Measurements from ENCODE around the gene WFIKKN1. TPM values are rescaled to one million over a fixed set of nuclear protein-coding genes. Genes with fewer than 3 reads are reported as not detected.

The WFIKKN1 gene
- total RNA-seq, 3 donors from 2014 or later = 1.1 to 2.2 (median 1.6) TPM

DNA sequence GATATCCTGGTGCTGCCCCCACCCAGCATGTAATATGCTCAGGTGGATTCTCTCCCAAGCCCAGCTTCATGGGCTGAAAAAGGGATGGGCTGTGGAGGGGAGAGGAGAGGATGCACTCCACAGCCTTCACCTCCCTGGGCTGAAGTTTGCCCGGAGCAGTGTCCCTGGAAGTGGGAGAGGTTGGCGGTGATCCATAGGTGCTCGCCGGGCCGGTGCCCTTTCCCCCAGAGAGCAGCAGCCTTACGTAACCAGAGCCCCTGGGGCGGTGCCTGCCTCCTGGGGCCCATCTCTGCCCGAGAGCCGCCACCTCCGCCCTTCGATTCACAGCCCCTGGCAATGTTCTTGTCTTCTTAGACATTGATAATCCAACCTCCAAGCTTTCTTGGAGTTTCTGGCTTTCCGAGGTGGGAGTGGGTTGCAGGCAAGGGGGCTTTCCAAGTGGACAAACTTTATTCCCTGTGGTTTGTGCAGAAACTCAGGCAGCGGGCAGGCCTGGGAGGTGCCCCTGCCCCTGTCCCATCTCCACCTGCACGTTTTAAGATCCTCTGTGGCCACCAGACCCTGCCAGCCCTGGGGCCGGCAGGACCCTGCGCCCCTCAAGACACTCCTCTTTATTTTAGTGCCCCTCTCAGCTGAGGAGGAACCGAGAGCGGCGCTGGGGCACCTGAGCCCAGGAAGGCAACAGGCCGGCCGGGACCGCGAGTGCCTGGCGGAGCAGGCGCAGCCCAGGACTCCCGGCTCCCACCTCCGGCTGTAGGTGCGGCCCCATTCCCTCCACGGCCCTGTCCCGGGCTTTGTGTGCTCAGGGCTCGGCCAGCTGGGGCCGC is 15.3 kb downstream of the WFIKKN1 start:
- intact Hi-C loops (cut with DNase I, micrococcal nuclease) = no loop called here
- TF ChIP-seq CTCF (IDR thresholded peaks at IDR 0.05) = no peak
- ATAC-seq = peak; percentile 47
- Histone ChIP-seq H3K9me3 (no peaks in the 10 kb centered on the region), H3K4me3 (no peak overlapping the region), H3K36me3 (ENCODE audit: low read depth) (peaks cover 3% of the 10 kb centered on the region), H3K4me1 (ENCODE audit: low read depth) (peaks cover 60% of the 10 kb centered on the region)
- DNase-seq = peak; percentile 57 to 89 (median 76)

DNA sequence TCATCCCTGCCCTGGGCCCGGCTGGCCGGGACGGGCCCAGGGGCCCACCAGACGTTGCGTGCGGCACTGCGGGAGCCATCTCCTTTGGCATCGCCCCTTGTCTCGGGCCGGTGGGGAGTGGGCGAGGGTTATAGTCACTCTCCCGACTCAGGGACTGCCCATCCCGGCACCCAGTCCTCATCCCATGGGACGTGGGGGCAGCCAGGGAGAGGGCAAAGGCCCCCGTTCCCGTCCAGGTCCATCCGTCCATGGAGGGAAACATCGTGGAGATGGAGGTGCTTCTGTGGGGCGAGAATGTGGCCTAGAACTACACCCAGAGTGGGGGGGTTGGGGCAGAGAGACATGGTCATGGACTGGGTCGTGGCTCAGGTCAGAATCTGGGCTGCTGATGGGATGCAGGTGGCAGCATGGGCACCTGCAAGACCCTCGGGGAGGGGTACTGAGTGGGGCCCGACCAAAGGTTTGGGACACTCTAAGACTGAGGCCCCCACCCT is 15.9 kb downstream of the WFIKKN1 start:
- ATAC-seq (no peak), DNase-seq (no peak)
- peaks cover under 1% of the 10 kb centered on the region for H3K36me3 ChIP-seq (ENCODE audit: low read depth)
- intact Hi-C loops (cut with DNase I, micrococcal nuclease) = no loop called here
- no peaks in the 10 kb centered on the region for H3K9me3 ChIP-seq
- H3K4me1 ChIP-seq (ENCODE audit: low read depth) = peaks cover 60% of the 10 kb centered on the region
- TF ChIP-seq CTCF (IDR thresholded peaks at IDR 0.05) = no peak
- no peak overlapping the region for H3K4me3 ChIP-seq

- intact Hi-C loops (cut with DNase I, micrococcal nuclease) = no loop called here
- Histone ChIP-seq H3K36me3 (ENCODE audit: low read depth) (no peaks in the 10 kb centered on the region), H3K4me3 (no peak overlapping the region), H3K4me1 (ENCODE audit: low read depth) (peaks cover 60% of the 10 kb centered on the region), H3K9me3 (no peaks in the 10 kb centered on the region)
- DNase-seq (peak in 2 of 3 donors; percentile 54 to 64), ATAC-seq (peak; percentile 33)
- TF ChIP-seq CTCF (IDR thresholded peaks at IDR 0.05) = no peak
Observed at GRCh38 chr16:647173-647902, 16.6 kb downstream of the WFIKKN1 start.

- H3K36me3 ChIP-seq (ENCODE audit: low read depth) = no peaks in the 10 kb centered on the region
- H3K4me1 ChIP-seq (ENCODE audit: low read depth) = peaks cover 55% of the 10 kb centered on the region
Observed at GRCh38 chr16:648071-648780, 17.4 kb downstream of the WFIKKN1 start.

More at GRCh38 chr16:648071-648780, 17.4 kb downstream of the WFIKKN1 start:
- intact Hi-C loops (cut with DNase I, micrococcal nuclease) = no loop called here
- TF ChIP-seq CTCF (IDR thresholded peaks at IDR 0.05) = no peak
- peak overlapping the region; percentile 25 for H3K4me3 ChIP-seq
- ATAC-seq (peak; percentile 55), DNase-seq (peak; percentile 88 to 90 (median 89))
- no peaks in the 10 kb centered on the region for H3K9me3 ChIP-seq
